Astrocyte of the spinal cord (primary cell): ENCODE measurements around the gene DNAAF5.
"Not testable (repeated sequence)": the region's sequence is repeated elsewhere in the genome, so short reads cannot be mapped to it uniquely, and the experiment has no call there.

Source experiments
- DNase-seq: peaks from one replicate; pipeline ENCODE4 v3.0.0; 2011; ENCODE audit warnings: low read depth, low spot score
- H3K4me3 ChIP-seq: 2 replicates; pipeline ENCODE4 v1.5.1; 2011; ENCODE audit warnings: low read depth, mild to moderate bottlenecking, low read length, moderate library complexity
- CTCF ChIP-seq: IDR thresholded peaks from 2 replicates; pipeline ENCODE4 v1.5.1; 2012; ENCODE audit warnings: low read depth, mild to moderate bottlenecking, low read length, inconsistent platforms
- in situ Hi-C: cut with HindIII; loops from 2 replicates; pipeline ENCODE4 v1.10.0; 2017; ENCODE audit warnings: low sequenced_read_pairs

The DNAAF5 gene

GRCh38 chr7:747186-747585, 20.7 kb downstream of the DNAAF5 start:
- in situ Hi-C loops = no loop called here
- no peak for TF ChIP-seq CTCF
- no peak for DNase-seq
- H3K4me3 ChIP-seq = no peak overlapping the region

- in situ Hi-C loops = no loop called here
- no peak for TF ChIP-seq CTCF
- no peak for DNase-seq
- H3K4me3 ChIP-seq = no peak overlapping the region
These were observed 21.9 kb downstream of the DNAAF5 start for GRCh38 chr7:748446-748845.

GRCh38 chr7:749140-749551, 22.6 kb downstream of the DNAAF5 start:
- peak; percentile 36 for DNase-seq
- TF ChIP-seq CTCF = no peak
- in situ Hi-C loops = no loop called here
- no peak overlapping the region for H3K4me3 ChIP-seq

DNA sequence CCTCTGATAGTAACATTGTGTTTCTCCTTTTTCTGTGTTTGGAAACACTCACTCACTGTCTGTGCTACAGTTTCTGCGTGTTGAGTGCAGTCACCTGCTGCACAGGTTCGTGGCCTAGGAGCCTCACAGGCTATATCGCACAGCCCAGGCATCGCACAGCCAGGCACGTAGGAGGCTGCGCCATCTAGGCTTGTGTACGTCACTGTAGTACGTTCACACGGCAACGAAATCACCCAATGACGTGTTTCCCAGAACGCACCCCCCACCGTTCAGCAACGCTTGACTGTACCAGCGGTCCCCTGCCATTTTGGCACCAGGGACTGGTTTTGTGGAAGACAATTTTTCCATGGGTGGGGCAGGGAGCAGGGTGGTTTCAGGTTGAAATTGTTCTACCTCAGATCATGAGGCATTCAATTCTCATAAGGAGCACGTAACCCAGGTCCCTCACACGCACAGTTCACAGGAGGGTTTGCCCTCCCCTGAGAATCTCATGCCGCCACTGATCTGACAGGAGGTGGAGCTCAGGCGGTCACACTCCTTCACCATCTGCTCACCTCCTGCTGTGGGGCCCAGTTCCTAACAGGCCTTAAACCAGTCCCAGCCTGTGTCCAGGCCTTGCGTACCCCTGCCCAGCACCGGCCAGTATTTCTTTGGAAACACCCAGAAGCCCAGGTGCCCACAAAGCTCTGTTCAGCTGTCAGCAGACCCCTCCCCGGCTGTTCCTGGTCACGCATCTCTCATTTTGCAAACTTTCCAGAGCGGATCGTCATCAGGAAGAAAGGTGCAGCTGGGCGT, 23.8 kb downstream of the DNAAF5 start:
- in situ Hi-C loops = no loop called here
- no peak for TF ChIP-seq CTCF
- DNase-seq = no peak
- no peak overlapping the region for H3K4me3 ChIP-seq

DNA sequence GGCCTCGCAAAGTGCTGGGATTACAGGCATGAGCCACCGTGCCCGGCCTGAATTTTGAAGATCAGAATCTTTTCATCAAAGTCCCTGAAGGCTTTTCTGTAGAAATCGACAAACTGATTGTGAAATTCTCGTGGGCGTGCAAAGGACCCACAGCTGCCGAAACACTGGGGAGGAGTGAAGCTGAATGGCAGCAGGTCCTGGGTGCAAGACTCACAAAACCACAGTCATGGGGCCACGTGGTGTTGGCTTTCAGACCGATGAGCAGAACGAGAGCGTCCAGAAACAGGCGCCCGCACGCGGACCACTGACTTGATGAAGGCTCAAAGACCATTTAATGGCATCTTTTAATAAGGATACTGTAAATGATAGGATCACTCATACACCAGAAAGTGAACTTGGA, 25.3 kb downstream of the DNAAF5 start:
- H3K4me3 ChIP-seq = no peak overlapping the region

GRCh38 chr7:752256-752655, 25.8 kb downstream of the DNAAF5 start:
- DNase-seq, H3K4me3 ChIP-seq, in situ Hi-C loops: not testable (repeated sequence)

More for the DNA sequence above, 25.3 kb downstream of the DNAAF5 start:
- no peak for DNase-seq
- in situ Hi-C loops = no loop called here
- no peak for TF ChIP-seq CTCF

DNA sequence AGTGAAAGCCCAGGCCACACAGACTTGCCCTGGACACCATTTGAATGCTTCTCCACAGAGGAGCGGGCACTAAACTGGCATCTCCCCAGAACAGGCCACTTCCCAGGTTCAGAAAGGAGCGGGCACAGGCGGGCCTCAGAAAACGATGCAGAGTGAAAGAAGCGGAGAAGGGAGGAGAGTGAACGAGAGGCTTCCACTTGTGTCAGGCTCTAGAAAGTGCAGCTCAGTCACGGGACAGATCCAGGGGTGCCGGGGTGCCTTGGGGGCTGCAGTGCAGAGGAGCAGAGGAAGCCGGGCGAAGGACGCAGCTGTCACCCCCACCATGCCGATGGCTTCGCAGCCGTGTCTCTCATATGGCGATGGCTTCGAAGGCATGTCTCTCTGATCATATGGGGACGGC, 26.7 kb downstream of the DNAAF5 start:
- in situ Hi-C loops = no loop called here
- H3K4me3 ChIP-seq = no peak overlapping the region
- DNase-seq = no peak
- no peak for TF ChIP-seq CTCF
